Mesendoderm (in vitro differentiated cells): ENCODE results near the gene DZIP1.
A peak's percentile ranks its signal among the peaks of the same experiment; 100 is the strongest.
"Not testable (repeated sequence)": the region's sequence is repeated elsewhere in the genome, so short reads cannot be mapped to it uniquely, and the experiment has no call there.

ENCODE experiments used
- DNase-seq: peaks from one replicate; pipeline ENCODE4 v3.0.0; 2013
- H2AK5ac ChIP-seq: 2 replicates; pipeline ENCODE4 v1.6.1; 2013; ENCODE audit warnings: low read length, inconsistent platforms
- H2BK120ac ChIP-seq: 2 replicates; pipeline ENCODE4 v1.6.1; 2013; ENCODE audit warnings: low read depth, mild to moderate bottlenecking, low read length, moderate library complexity, mixed read lengths
- H2BK15ac ChIP-seq: replicated peaks from 2 replicates; pipeline ENCODE4 v1.6.1; 2013; ENCODE audit warnings: low read depth, mild to moderate bottlenecking, moderate library complexity
- H2BK5ac ChIP-seq: 2 replicates; pipeline ENCODE4 v1.6.1; 2013; ENCODE audit warnings: low read length, inconsistent platforms
- H3K18ac ChIP-seq: 2 replicates; pipeline ENCODE4 v1.6.1; 2013; ENCODE audit warnings: mild to moderate bottlenecking, low read length, mixed read lengths
- H3K23ac ChIP-seq: one replicate; pipeline ENCODE4 v1.6.1; 2013; ENCODE audit warnings: low read length
- H3K27ac ChIP-seq: 2 replicates; pipeline ENCODE4 v1.5.1; 2013; ENCODE audit warnings: low read depth, mild to moderate bottlenecking, inconsistent platforms, low read length, moderate library complexity
- H3K27me3 ChIP-seq: 2 replicates; pipeline ENCODE4 v1.6.1; 2013; ENCODE audit warnings: low read length, control low read depth, mild to moderate bottlenecking, inconsistent platforms; ENCODE audit not compliant: insufficient read depth, poor library complexity
- H3K36me3 ChIP-seq: 2 replicates; pipeline ENCODE4 v1.6.1; 2013; ENCODE audit warnings: low read length, inconsistent platforms; ENCODE audit not compliant: control insufficient read depth, insufficient read depth
- H3K4ac ChIP-seq: one replicate; pipeline ENCODE4 v1.6.1; 2013; ENCODE audit warnings: low read depth, mild to moderate bottlenecking, low read length, moderate library complexity
- H3K4me1 ChIP-seq: 2 replicates; pipeline ENCODE4 v1.6.1; 2013; ENCODE audit warnings: low read depth, low read length, inconsistent platforms; ENCODE audit not compliant: control insufficient read depth
- H3K4me2 ChIP-seq: 2 replicates; pipeline ENCODE4 v1.6.1; 2013; ENCODE audit warnings: low read length
- H3K4me3 ChIP-seq: 2 replicates; pipeline ENCODE4 v1.5.1; 2013; ENCODE audit warnings: mild to moderate bottlenecking, low read length
- H3K56ac ChIP-seq: one replicate; pipeline ENCODE4 v1.6.1; 2013; ENCODE audit warnings: low read length
- H3K79me1 ChIP-seq: 2 replicates; pipeline ENCODE4 v1.6.1; 2013; ENCODE audit warnings: low read length, inconsistent platforms
- H3K79me2 ChIP-seq: 2 replicates; pipeline ENCODE4 v1.6.1; 2013; ENCODE audit warnings: mild to moderate bottlenecking, low read length; ENCODE audit not compliant: control insufficient read depth, insufficient read depth
- H3K9ac ChIP-seq: 2 replicates; pipeline ENCODE4 v1.6.1; 2013; ENCODE audit warnings: low read length, inconsistent platforms
- H4K5ac ChIP-seq: one replicate; pipeline ENCODE4 v1.6.1; 2013; ENCODE audit warnings: low read length
- H4K8ac ChIP-seq: one replicate; pipeline ENCODE4 v1.6.1; 2013; ENCODE audit warnings: low read depth, mild to moderate bottlenecking, control low read depth, low read length, moderate library complexity
- WGBS: extraction: QIAGEN DNeasy Blood & Tissue Kit; methylation state at CpG from one replicate; pipeline ENCODE4 v1.1.7; 2013; ENCODE audit warnings: low lambda C conversion rate, missing lambda C conversion rate; ENCODE audit not compliant: insufficient coverage; ENCODE audit errors: extremely low coverage; 5-methylcytosine and 5-hydroxymethylcytosine counted together

Gene DZIP1

DNA sequence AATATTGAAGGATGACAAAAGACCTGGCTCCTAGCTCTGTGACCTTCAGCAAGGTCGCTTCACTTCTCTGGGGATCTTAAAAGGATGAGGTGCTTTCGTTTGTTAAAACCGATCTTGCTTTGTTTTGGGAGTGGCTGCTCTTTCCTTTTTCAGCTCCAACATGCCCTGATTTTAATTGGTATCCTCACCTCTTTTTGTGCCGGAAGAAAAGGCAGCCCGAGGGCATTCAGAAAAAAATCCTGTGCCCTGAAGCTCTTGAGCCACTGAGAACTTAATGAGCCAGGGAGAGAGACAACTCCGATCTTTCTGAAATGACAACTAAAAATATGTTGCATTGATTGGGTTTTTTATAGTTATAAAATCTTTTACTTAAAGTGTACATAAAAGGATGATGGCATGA lies 72.6 kb downstream of the DZIP1 start:
- Histone ChIP-seq H2AK5ac (no peak overlapping the region), H3K9ac (no peak overlapping the region), H3K36me3 (no peaks in the 10 kb centered on the region), H3K4me2 (no peak overlapping the region), H3K23ac (no peak overlapping the region), H2BK15ac (no peak overlapping the region), H3K4me3 (no peak overlapping the region), H3K18ac (no peak overlapping the region), H4K5ac (no peak overlapping the region), H3K4ac (no peak overlapping the region), H3K27me3 (no peaks in the 10 kb centered on the region), H3K4me1 (no peaks in the 10 kb centered on the region), H3K56ac (no peak overlapping the region), H2BK5ac (no peak overlapping the region), H3K79me1 (no peaks in the 10 kb centered on the region), H4K8ac (no peak overlapping the region), H2BK120ac (no peak overlapping the region), H3K27ac (no peak overlapping the region), H3K79me2 (no peaks in the 10 kb centered on the region)
- WGBS = no CpG with 5 or more reads among the region's 6 CpGs
- peak; percentile 12 for DNase-seq

DNA sequence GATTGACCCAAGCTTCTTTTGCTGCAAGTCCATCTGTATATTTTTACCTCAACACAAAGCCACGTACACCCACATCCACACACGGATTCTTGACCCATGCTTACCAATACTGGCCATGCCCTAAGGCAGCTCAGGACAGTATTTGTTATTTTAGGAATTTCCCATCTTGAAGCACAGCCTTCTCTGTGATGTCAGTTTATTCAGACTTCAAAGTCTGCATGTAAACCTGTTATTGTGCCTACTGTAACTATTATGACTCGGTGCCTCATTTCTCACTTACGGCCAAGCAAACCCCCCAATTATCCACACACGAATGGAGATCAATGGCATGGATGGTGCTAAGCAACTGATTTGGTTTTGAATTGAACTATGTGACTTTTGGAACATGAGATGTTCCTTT lies 74.5 kb downstream of the DZIP1 start:
- no peak overlapping the region for H3K18ac ChIP-seq
- H3K4me2 ChIP-seq = no peak overlapping the region
- H3K4ac ChIP-seq = no peak overlapping the region
- no peak overlapping the region for H4K8ac ChIP-seq
- H2BK120ac ChIP-seq = no peak overlapping the region
- H3K9ac ChIP-seq = no peak overlapping the region
- H3K79me2 ChIP-seq = no peaks in the 10 kb centered on the region
- no peak overlapping the region for H3K56ac ChIP-seq
- H3K4me3 ChIP-seq = no peak overlapping the region
- H3K79me1 ChIP-seq = no peaks in the 10 kb centered on the region
- WGBS = no CpG with 5 or more reads among the region's 5 CpGs
- H2BK15ac ChIP-seq = no peak overlapping the region
- no peaks in the 10 kb centered on the region for H3K4me1 ChIP-seq
- no peak for DNase-seq
- H2AK5ac ChIP-seq = no peak overlapping the region
- H3K27me3 ChIP-seq = no peaks in the 10 kb centered on the region
- H3K23ac ChIP-seq = no peak overlapping the region
- H4K5ac ChIP-seq = no peak overlapping the region
- no peaks in the 10 kb centered on the region for H3K36me3 ChIP-seq
- H2BK5ac ChIP-seq = no peak overlapping the region
- no peak overlapping the region for H3K27ac ChIP-seq

DNA sequence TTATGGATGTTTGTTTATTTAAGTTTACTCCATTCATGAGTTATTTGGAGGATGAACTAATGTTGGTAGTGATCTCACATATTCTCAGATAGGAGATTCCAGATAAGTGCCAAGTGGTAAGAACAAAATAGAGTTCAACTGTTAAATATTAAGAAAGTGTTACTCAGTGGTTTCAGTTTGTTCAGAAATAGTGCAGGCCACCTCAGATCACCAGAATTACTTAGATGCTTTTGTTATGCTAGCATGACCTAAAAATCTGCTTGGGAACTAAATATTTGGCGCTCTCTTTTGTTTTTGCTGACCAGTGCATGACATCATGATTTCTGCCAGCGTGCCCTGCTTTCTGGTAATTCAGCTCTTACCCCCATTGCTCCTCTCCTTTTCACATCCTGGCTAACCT lies 76.4 kb downstream of the DZIP1 start:
- Histone ChIP-seq H3K4me2 (no peak overlapping the region), H2BK5ac (no peak overlapping the region), H2BK15ac (no peak overlapping the region), H3K18ac (no peak overlapping the region), H3K79me2 (no peaks in the 10 kb centered on the region), H3K4me3 (no peak overlapping the region), H2BK120ac (no peak overlapping the region), H3K9ac (no peak overlapping the region), H3K27ac (no peak overlapping the region), H3K79me1 (no peaks in the 10 kb centered on the region), H3K27me3 (no peaks in the 10 kb centered on the region), H3K36me3 (no peaks in the 10 kb centered on the region), H4K8ac (no peak overlapping the region), H3K23ac (no peak overlapping the region), H3K4me1 (no peaks in the 10 kb centered on the region), H4K5ac (no peak overlapping the region), H3K4ac (no peak overlapping the region), H3K56ac (no peak overlapping the region), H2AK5ac (no peak overlapping the region)
- DNase-seq = no peak
- no CpG with 5 or more reads among the region's 2 CpGs for WGBS

DNA sequence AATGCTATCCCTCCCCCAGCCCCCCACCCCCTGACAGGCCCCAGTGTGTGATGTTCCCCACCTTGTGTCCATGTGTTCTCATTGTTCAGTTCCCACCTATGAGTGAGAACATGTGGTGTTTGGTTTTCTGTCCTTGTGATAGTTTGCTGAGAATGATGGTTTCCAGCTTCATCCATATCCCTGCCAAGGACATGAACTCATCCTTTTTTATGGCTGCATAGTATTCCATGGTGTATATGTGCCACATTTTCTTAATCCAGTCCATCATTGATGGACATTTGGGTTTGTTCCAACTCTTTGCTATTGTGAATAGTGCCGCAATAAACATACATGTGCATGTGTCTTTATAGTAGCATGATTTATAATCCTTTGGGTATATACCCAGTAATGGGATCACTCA lies 78.7 kb downstream of the DZIP1 start:
- H4K8ac ChIP-seq, H3K27me3 ChIP-seq, H3K56ac ChIP-seq, H3K79me2 ChIP-seq, H3K4me1 ChIP-seq, H3K36me3 ChIP-seq, DNase-seq, H3K4ac ChIP-seq, H2AK5ac ChIP-seq, H2BK120ac ChIP-seq, H2BK15ac ChIP-seq, H3K23ac ChIP-seq, H3K79me1 ChIP-seq, H2BK5ac ChIP-seq, H4K5ac ChIP-seq, H3K4me3 ChIP-seq, H3K27ac ChIP-seq, H3K18ac ChIP-seq, H3K4me2 ChIP-seq, H3K9ac ChIP-seq: not testable (repeated sequence)
- WGBS = no CpG with 5 or more reads among the region's 1 CpG

DNA sequence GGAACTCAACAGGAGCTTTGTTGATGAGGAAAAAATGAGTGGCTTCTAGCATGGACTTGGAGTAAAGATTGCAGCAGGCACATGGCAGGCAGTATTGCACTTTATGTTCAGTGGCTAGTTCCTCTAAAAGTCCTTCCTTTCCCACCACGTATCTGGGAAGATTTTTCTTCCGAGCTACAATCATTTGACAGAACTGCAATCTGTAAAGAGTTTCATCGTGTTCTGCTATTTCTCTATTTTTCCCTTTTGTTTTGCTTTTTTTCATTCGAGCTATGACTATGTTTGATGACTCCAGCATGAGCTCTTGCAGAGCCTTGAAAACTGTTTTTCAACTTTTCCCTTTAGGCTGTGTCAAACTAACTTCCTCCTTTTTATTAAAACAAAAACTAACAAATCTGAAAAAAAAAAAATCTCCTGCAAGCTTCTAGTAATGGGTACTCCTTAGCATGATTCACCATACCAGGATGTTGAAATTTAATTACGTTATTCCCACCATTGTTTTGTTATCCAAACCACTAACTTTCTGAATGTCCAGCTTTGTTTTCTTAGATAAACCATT lies 79.7 kb downstream of the DZIP1 start:
- no CpG with 5 or more reads among the region's 5 CpGs for WGBS
- Histone ChIP-seq H4K8ac (no peak overlapping the region), H4K5ac (no peak overlapping the region), H3K56ac (no peak overlapping the region), H3K4ac (no peak overlapping the region), H3K36me3 (no peaks in the 10 kb centered on the region), H3K27ac (no peak overlapping the region), H3K4me2 (no peak overlapping the region), H3K18ac (no peak overlapping the region), H3K79me2 (no peaks in the 10 kb centered on the region), H2BK15ac (no peak overlapping the region), H2BK120ac (no peak overlapping the region), H3K27me3 (no peaks in the 10 kb centered on the region), H3K79me1 (no peaks in the 10 kb centered on the region), H2BK5ac (no peak overlapping the region), H2AK5ac (no peak overlapping the region), H3K4me1 (no peaks in the 10 kb centered on the region), H3K4me3 (no peak overlapping the region), H3K23ac (no peak overlapping the region), H3K9ac (no peak overlapping the region)
- DNase-seq = no peak

DNA sequence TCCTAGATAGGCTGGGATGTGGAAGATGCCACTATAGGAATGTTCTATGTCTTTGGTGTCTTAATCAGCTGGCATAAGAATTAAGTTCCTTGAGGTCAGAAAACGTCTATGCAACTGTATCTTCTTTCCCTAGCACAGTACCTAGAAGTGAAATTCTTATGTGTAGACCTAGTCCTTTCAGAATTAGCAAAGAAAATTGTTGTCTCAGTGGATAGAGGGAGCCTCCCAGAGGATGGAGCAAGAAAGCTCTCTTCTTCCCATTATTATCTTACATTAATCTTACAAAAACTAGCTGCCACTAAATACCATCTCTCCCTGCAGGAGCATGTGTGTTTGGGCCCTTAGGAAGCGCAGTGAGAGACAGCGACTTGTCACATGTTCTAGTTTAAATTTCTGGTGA lies 80.4 kb downstream of the DZIP1 start:
- Histone ChIP-seq H2AK5ac (no peak overlapping the region), H3K79me2 (no peaks in the 10 kb centered on the region)

More for the DNA sequence above, 80.4 kb downstream of the DZIP1 start:
- no peak overlapping the region for H3K18ac ChIP-seq
- no peak overlapping the region for H3K9ac ChIP-seq
- no peak overlapping the region for H2BK15ac ChIP-seq
- no peak overlapping the region for H3K23ac ChIP-seq
- no peak overlapping the region for H3K4me3 ChIP-seq
- H3K27me3 ChIP-seq = no peaks in the 10 kb centered on the region
- H3K79me1 ChIP-seq = no peaks in the 10 kb centered on the region
- no peak overlapping the region for H4K5ac ChIP-seq
- DNase-seq = peak; percentile 18
- no peak overlapping the region for H4K8ac ChIP-seq
- H3K27ac ChIP-seq = no peak overlapping the region
- no peak overlapping the region for H3K4ac ChIP-seq
- no peak overlapping the region for H3K4me2 ChIP-seq
- H2BK120ac ChIP-seq = no peak overlapping the region
- no peaks in the 10 kb centered on the region for H3K36me3 ChIP-seq
- no CpG with 5 or more reads among the region's 3 CpGs for WGBS
- H3K56ac ChIP-seq = no peak overlapping the region
- H2BK5ac ChIP-seq = no peak overlapping the region
- no peaks in the 10 kb centered on the region for H3K4me1 ChIP-seq
